GM23338 (cell line): ENCODE measurements around the gene HEXA. TPM values are rescaled to one million over a fixed set of nuclear protein-coding genes. Genes with fewer than 3 reads are reported as not detected.

Source experiments
- ATAC-seq: fragments of 200-7000 bp; cut with Tn5 transposase; 3 replicates; pipeline ENCODE4 v1.9.1; 2020
- DNase-seq: peaks from one replicate; pipeline ENCODE4 v3.0.0-alpha.2; 2015; ENCODE audit warnings: low spot score
- H2AFZ ChIP-seq: fragments of 200-600 bp; sonication (generic); 2 replicates; pipeline ENCODE4 v1.8.0; 2016; ENCODE audit warnings: antibody characterized with exemption, mild to moderate bottlenecking, moderate library complexity
- H3F3A ChIP-seq: fragments of 200-600 bp; sonication (generic); replicated peaks from 2 replicates; pipeline ENCODE4 v1.8.0; 2017; ENCODE audit warnings: antibody characterized with exemption, mixed run types, low read depth
- H3K27ac ChIP-seq: fragments of 200-600 bp; sonication (generic); 2 replicates; pipeline ENCODE4 v1.6.1; 2016; ENCODE audit warnings: low read depth
- H3K27me3 ChIP-seq: fragments of 200-600 bp; sonication (generic); 2 replicates; pipeline ENCODE4 v1.8.0; 2016; ENCODE audit warnings: mild to moderate bottlenecking, mixed run types, moderate library complexity; ENCODE audit not compliant: insufficient read depth
- H3K36me3 ChIP-seq: fragments of 200-600 bp; sonication (generic); 2 replicates; pipeline ENCODE4 v1.8.0; 2016; ENCODE audit warnings: mild to moderate bottlenecking; ENCODE audit not compliant: insufficient read depth
- H3K4me1 ChIP-seq: fragments of 200-600 bp; sonication (generic); 2 replicates; pipeline ENCODE4 v1.8.0; 2016; ENCODE audit warnings: mild to moderate bottlenecking, moderate library complexity; ENCODE audit not compliant: insufficient read depth
- H3K4me2 ChIP-seq: fragments of 200-600 bp; sonication (generic); 2 replicates; pipeline ENCODE4 v1.7.1; 2017; ENCODE audit warnings: mixed run types
- H3K4me3 ChIP-seq: fragments of 200-600 bp; sonication (generic); 2 replicates; pipeline ENCODE4 v1.6.1; 2016; ENCODE audit warnings: mixed run types
- H3K79me2 ChIP-seq: fragments of 200-600 bp; sonication (generic); replicated peaks from 2 replicates; pipeline ENCODE4 v1.8.0; 2017; ENCODE audit warnings: mild to moderate bottlenecking; ENCODE audit not compliant: insufficient read depth
- H3K9me2 ChIP-seq: fragments of 200-600 bp; sonication (generic); 2 replicates; pipeline ENCODE4 v1.8.0; 2017; ENCODE audit not compliant: insufficient read depth
- H4K20me1 ChIP-seq: fragments of 200-600 bp; sonication (generic); replicated peaks from 2 replicates; pipeline ENCODE4 v1.8.0; 2017; ENCODE audit warnings: mild to moderate bottlenecking; ENCODE audit not compliant: insufficient read depth
- H3K27ac Mint-ChIP-seq: 2 replicates; pipeline ENCODE4 v1.8.0; 2020; ENCODE audit warnings: inconsistent platforms, mild to moderate bottlenecking, moderate library complexity, mixed read lengths
- H3K27me3 Mint-ChIP-seq: 3 replicates; pipeline ENCODE4 v1.8.0; 2022; ENCODE audit warnings: low read depth, mild to moderate bottlenecking, moderate library complexity, mixed read lengths, inconsistent platforms; ENCODE audit not compliant: insufficient read depth, poor library complexity
- H3K36me3 Mint-ChIP-seq: 3 replicates; pipeline ENCODE4 v1.8.0; 2021; ENCODE audit warnings: low read depth, mild to moderate bottlenecking, inconsistent platforms, moderate library complexity, mixed read lengths
- H3K4me1 Mint-ChIP-seq: 3 replicates; pipeline ENCODE4 v1.8.0; 2020; ENCODE audit warnings: mild to moderate bottlenecking, inconsistent platforms, mixed read lengths
- H3K4me3 Mint-ChIP-seq: 3 replicates; pipeline ENCODE4 v1.8.0; 2021; ENCODE audit warnings: moderate library complexity, mild to moderate bottlenecking, inconsistent platforms, mixed read lengths
- H3K9me3 Mint-ChIP-seq: 3 replicates; pipeline ENCODE4 v1.8.0; 2020; ENCODE audit warnings: moderate library complexity, mild to moderate bottlenecking, inconsistent platforms, mixed read lengths
- CREB1 ChIP-seq: fragments of 250-450 bp; sonication (Bioruptor Pico); IDR thresholded peaks from 2 replicates; pipeline ENCODE4 v1.5.0; 2020; ENCODE audit warnings: low read depth, mild to moderate bottlenecking, moderate library complexity
- NANOG ChIP-seq: IDR thresholded peaks from 2 replicates; pipeline ENCODE4 v1.6.1; 2016; ENCODE audit warnings: antibody characterized with exemption, borderline replicate concordance
- polyA plus RNA-seq: library from polyadenylated mRNA; unstranded; fragments of >200 nt; fragmentation: Nextera tagmentation; extraction: Ambion mirVana; gene quantifications from 2 replicates; pipeline ENCODE4 v1.2.1, GENCODE V29; 2016
- total RNA-seq: library from RNA; depleted of rRNA; stranded (reverse); fragments of >200 nt; shearing (Covaris generic); gene quantifications from 2 replicates; pipeline ENCODE4 v1.2.3, GENCODE V29; 2014
- TF ChIP-seq, protein P1 (sequence below): IDR thresholded peaks from one replicate; pipeline ENCODE4 v1.6.1; 2018; ENCODE audit warnings: antibody characterized with exemption; ENCODE audit not compliant: unreplicated experiment
- TF ChIP-seq, protein P2 (sequence below), 2 experiments: fragments of 200-600 bp in 1 of 2; sonication (generic) in 1 of 2; conservative IDR thresholded peaks; 2 replicates each; pipeline versions ENCODE4 v1.5.1 to v1.6.1; 2016 to 2017; ENCODE audit warnings: antibody characterized with exemption in 2 of 2, low read depth in 2 of 2, mild to moderate bottlenecking in 2 of 2, moderate library complexity in 1 of 2

The HEXA gene
- total and polyA plus RNA-seq, 2 experiments from 2014 or later = 43.0 to 43.8 TPM

DNA sequence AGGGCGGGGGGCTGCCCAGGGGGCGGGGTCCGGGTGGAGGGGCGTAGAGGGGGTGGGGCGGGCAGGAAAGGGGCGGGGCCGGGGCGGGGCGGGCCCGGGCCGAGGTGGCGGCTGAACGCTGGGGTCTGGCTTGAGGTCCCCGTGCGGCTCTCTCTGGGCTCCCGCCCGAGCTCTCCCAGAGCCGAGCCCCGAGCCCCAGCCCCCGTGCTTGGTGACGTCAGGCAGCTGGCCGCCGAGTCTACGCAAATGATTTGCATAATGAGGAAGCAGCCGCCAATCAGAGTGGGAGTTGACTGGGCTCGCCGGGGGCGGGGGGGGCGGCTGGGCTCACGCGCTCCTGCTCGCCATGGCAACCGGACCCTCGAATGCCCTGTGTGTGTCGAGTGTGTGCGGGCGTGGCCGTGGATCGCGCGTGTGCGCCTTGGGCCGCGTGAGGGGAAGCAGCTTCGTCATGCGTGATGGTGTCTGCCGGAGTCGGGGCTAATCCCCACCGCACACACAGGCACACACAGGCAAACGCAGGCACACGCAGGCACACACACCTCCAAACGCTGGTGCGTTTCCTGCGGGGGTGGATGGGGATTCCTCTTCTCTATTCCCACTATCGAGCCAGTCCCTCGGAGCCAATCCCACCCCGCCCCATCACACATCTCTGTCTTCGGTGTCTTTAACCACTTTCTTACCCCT, 55.7 kb downstream of the HEXA start, which contains the start of gene CELF6:
Gene CELF6, minus strand, starts transcription at position 173 of the 687 bp plus-strand sequence. CDS start 283 bp downstream, outside the sequence.
- peak; percentile 93 for ATAC-seq
- H3K9me3 Mint-ChIP-seq = peaks cover 3% of the 10 kb centered on the region; the same call in 2 of the 3 replicates
- Histone ChIP-seq H3K9me2 (no peaks in the 10 kb centered on the region), H3F3A (no peaks in the 10 kb centered on the region; the same call in 1 of the 2 replicates), H3K27me3 (peaks cover 44% of the 10 kb centered on the region), H3K4me2 (peak within 1 kb of the TSS; percentile 78), H3K27ac (no peak within 1 kb of the TSS), H3K4me1 (peaks cover 7% of the 10 kb centered on the region; the same call in 1 of the 2 replicates), H3K79me2 (no peaks in the 10 kb centered on the region), H3K36me3 (no peaks in the 10 kb centered on the region), H4K20me1 (no peaks in the 10 kb centered on the region), H3K4me3 (peak within 1 kb of the TSS; percentile 61), H2AFZ (peak within 1 kb of the TSS; percentile 94)
- no peaks in the 10 kb centered on the region; the same call in 2 of the 3 replicates for H3K36me3 Mint-ChIP-seq
- H3K4me3 Mint-ChIP-seq = peak within 1 kb of the TSS; percentile 83
- H3K4me1 Mint-ChIP-seq = peaks cover 12% of the 10 kb centered on the region; the same call in 2 of the 3 replicates
- DNase-seq = peak; percentile 97
- H3K27me3 Mint-ChIP-seq = peaks cover 34% of the 10 kb centered on the region
- peak within 1 kb of the TSS; percentile 82 for H3K27ac Mint-ChIP-seq
- TF ChIP-seq NANOG = no peak
- TF ChIP-seq CREB1 (CRISPR knock-in tag) = peak; percentile 90

DNA sequence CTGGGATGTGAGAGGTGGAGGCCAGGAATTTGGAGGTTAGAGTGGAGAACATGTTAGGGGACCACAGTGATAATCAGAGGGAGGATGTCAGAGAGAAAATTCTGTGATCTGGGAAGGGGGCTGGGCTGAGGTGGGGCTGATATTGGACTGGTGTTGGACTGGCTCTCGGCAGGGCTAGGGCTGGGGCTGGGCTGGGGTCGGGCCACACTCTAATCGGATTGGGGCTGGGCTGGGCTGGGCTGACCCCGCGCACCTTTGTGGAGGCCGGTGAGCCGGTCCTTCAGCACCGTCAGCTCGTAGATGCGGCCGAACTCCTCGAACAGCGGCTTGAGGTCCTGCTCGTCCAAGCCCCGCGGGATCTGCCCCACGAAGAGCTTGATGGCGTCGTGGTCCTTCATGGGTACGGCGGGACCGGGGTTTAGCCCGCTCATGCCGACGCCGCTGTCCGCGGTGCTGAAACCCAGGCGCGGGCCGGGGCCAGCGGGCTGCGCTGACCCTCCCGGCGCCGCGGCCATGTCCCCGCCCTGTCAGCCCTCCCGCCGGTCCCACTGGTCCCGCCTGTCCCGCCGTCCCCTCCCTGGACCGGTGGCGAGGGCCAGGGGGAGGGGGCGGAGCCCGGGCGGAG, 56.3 kb downstream of the HEXA start:
- Histone ChIP-seq H3K36me3 (no peaks in the 10 kb centered on the region), H3K27ac (no peak overlapping the region), H3K4me3 (no peak overlapping the region; the same call in 1 of the 2 replicates), H3K4me1 (peaks cover 7% of the 10 kb centered on the region; the same call in 1 of the 2 replicates), H3F3A (no peaks in the 10 kb centered on the region; the same call in 1 of the 2 replicates), H3K27me3 (peaks cover 44% of the 10 kb centered on the region), H2AFZ (no peak overlapping the region), H3K79me2 (no peaks in the 10 kb centered on the region), H4K20me1 (no peaks in the 10 kb centered on the region), H3K4me2 (peak overlapping the region; percentile 62; the same call in 1 of the 2 replicates), H3K9me2 (no peaks in the 10 kb centered on the region)
- H3K4me1 Mint-ChIP-seq = peaks cover 12% of the 10 kb centered on the region; the same call in 2 of the 3 replicates
- ATAC-seq (peak; percentile 85), DNase-seq (peak; percentile 88)
- TF ChIP-seq, protein P1, sequence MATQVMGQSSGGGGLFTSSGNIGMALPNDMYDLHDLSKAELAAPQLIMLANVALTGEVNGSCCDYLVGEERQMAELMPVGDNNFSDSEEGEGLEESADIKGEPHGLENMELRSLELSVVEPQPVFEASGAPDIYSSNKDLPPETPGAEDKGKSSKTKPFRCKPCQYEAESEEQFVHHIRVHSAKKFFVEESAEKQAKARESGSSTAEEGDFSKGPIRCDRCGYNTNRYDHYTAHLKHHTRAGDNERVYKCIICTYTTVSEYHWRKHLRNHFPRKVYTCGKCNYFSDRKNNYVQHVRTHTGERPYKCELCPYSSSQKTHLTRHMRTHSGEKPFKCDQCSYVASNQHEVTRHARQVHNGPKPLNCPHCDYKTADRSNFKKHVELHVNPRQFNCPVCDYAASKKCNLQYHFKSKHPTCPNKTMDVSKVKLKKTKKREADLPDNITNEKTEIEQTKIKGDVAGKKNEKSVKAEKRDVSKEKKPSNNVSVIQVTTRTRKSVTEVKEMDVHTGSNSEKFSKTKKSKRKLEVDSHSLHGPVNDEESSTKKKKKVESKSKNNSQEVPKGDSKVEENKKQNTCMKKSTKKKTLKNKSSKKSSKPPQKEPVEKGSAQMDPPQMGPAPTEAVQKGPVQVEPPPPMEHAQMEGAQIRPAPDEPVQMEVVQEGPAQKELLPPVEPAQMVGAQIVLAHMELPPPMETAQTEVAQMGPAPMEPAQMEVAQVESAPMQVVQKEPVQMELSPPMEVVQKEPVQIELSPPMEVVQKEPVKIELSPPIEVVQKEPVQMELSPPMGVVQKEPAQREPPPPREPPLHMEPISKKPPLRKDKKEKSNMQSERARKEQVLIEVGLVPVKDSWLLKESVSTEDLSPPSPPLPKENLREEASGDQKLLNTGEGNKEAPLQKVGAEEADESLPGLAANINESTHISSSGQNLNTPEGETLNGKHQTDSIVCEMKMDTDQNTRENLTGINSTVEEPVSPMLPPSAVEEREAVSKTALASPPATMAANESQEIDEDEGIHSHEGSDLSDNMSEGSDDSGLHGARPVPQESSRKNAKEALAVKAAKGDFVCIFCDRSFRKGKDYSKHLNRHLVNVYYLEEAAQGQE = peak; percentile 100
- TF ChIP-seq, protein P2, sequence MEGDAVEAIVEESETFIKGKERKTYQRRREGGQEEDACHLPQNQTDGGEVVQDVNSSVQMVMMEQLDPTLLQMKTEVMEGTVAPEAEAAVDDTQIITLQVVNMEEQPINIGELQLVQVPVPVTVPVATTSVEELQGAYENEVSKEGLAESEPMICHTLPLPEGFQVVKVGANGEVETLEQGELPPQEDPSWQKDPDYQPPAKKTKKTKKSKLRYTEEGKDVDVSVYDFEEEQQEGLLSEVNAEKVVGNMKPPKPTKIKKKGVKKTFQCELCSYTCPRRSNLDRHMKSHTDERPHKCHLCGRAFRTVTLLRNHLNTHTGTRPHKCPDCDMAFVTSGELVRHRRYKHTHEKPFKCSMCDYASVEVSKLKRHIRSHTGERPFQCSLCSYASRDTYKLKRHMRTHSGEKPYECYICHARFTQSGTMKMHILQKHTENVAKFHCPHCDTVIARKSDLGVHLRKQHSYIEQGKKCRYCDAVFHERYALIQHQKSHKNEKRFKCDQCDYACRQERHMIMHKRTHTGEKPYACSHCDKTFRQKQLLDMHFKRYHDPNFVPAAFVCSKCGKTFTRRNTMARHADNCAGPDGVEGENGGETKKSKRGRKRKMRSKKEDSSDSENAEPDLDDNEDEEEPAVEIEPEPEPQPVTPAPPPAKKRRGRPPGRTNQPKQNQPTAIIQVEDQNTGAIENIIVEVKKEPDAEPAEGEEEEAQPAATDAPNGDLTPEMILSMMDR (conservative IDR thresholded peaks at IDR 0.05; ENCODE audit: low read depth in 2 of 2) = no peak
- no peak overlapping the region for H3K27ac Mint-ChIP-seq
- H3K4me3 Mint-ChIP-seq = peak overlapping the region; percentile 45
- H3K36me3 Mint-ChIP-seq = no peaks in the 10 kb centered on the region; the same call in 2 of the 3 replicates
- H3K27me3 Mint-ChIP-seq = peaks cover 34% of the 10 kb centered on the region
- H3K9me3 Mint-ChIP-seq = peaks cover 3% of the 10 kb centered on the region; the same call in 2 of the 3 replicates
